IPS-18a (cell line): Measurements from ENCODE around the gene ACLY.

Experiments used
- H3K27ac ChIP-seq: one replicate; pipeline ENCODE4 v1.5.1; 2013; ENCODE audit warnings: low read length
- H3K27me3 ChIP-seq: one replicate; pipeline ENCODE4 v1.6.1; 2013; ENCODE audit warnings: mild to moderate bottlenecking, low read length; ENCODE audit not compliant: control insufficient read depth, insufficient read depth
- H3K36me3 ChIP-seq: one replicate; pipeline ENCODE4 v1.6.1; 2013; ENCODE audit warnings: low read depth, low read length; ENCODE audit not compliant: control insufficient read depth
- H3K4me1 ChIP-seq: one replicate; pipeline ENCODE4 v1.6.1; 2013; ENCODE audit warnings: low read depth, low read length; ENCODE audit not compliant: control insufficient read depth
- H3K4me3 ChIP-seq: one replicate; pipeline ENCODE4 v1.5.1; 2013; ENCODE audit warnings: low read length
- H3K9ac ChIP-seq: one replicate; pipeline ENCODE4 v1.6.1; 2013; ENCODE audit warnings: mild to moderate bottlenecking, low read length, moderate library complexity
- H3K9me3 ChIP-seq: one replicate; pipeline ENCODE4 v1.6.1; 2013; ENCODE audit warnings: low read depth, low read length; ENCODE audit not compliant: control insufficient read depth

ACLY gene

DNA sequence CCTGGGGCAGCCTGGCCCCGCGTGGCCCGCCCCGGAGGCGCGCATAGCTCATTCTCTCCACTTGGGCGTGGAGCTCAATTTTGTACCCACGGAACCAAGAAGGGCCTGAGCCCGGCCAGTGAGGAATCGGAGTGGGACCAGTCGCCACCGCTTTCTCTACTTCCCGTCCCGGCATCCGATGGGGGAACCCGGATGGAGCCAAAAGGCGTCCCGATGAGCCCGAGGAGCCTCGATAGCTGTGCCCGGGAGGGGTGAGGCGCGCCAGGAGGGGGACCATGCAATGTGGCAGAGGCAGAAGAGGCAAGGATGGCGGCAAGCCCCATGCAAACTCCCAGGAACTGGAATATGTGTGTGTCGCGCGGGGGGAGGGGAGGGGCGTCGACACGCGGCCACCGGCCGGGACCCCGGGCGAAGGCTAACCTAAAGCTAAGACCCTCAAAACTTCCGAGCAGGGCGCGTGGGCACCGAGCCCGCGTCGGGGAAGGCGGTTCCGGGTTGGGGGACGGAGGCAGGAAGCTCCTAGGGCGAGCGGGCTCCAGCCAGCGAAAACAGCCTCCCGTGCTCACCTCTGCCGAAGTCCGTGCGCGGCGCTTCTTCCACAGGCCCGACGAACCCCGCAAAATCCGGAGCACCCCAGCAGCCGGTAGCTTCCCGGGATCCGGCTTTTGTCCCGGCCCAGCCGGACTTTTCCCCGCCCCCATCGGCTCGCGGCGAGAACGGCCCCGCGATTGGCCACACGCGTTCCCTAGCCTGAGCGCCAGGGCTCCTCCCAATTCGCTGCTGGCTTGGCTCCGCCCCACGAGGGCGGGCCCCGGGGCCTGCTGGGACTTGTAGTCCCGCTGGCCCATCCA, at the start of gene ACLY:
Gene ACLY, minus strand, starts transcription at position 638 of the 851 bp plus-strand sequence. CDS start 5,078 bp downstream, outside the sequence.
- H3K4me1 ChIP-seq = peaks cover 29% of the 10 kb centered on the region
- H3K36me3 ChIP-seq = peaks cover 2% of the 10 kb centered on the region
- no peaks in the 10 kb centered on the region for H3K9me3 ChIP-seq
- peak within 1 kb of the TSS; percentile 84 for H3K27ac ChIP-seq
- H3K9ac ChIP-seq = peak within 1 kb of the TSS; percentile 95
- H3K27me3 ChIP-seq = no peaks in the 10 kb centered on the region
- peak within 1 kb of the TSS; percentile 89 for H3K4me3 ChIP-seq

- Histone ChIP-seq H3K9me3 (no peaks in the 10 kb centered on the region), H3K27me3 (no peaks in the 10 kb centered on the region), H3K27ac (no peak overlapping the region), H3K36me3 (peaks cover 10% of the 10 kb centered on the region), H3K4me3 (no peak overlapping the region), H3K9ac (no peak overlapping the region), H3K4me1 (peaks cover 4% of the 10 kb centered on the region)
Measured at GRCh38 chr17:41967921-41968578, 49.3 kb upstream of the ACLY start.

GRCh38 chr17:41967141-41967920, 48.6 kb upstream of the ACLY start:
- H3K4me1 ChIP-seq = peaks cover 4% of the 10 kb centered on the region
- peak overlapping the region; percentile 64 for H3K4me3 ChIP-seq
- no peaks in the 10 kb centered on the region for H3K27me3 ChIP-seq
- no peak overlapping the region for H3K27ac ChIP-seq
- H3K9ac ChIP-seq = peak overlapping the region; percentile 74
- H3K36me3 ChIP-seq = peaks cover 3% of the 10 kb centered on the region
- H3K9me3 ChIP-seq = no peaks in the 10 kb centered on the region

GRCh38 chr17:41966463-41967140, 47.9 kb upstream of the ACLY start, which contains the start of gene CNP:
Gene CNP (plus strand): TSS chr17:41966795. CDS start chr17:41966885, 90 bp downstream.
- Histone ChIP-seq H3K9me3 (no peaks in the 10 kb centered on the region), H3K4me3 (peak within 1 kb of the TSS; percentile 64), H3K27ac (no peak within 1 kb of the TSS), H3K27me3 (no peaks in the 10 kb centered on the region), H3K36me3 (no peaks in the 10 kb centered on the region), H3K9ac (peak within 1 kb of the TSS; percentile 74), H3K4me1 (peaks cover 4% of the 10 kb centered on the region)

DNA sequence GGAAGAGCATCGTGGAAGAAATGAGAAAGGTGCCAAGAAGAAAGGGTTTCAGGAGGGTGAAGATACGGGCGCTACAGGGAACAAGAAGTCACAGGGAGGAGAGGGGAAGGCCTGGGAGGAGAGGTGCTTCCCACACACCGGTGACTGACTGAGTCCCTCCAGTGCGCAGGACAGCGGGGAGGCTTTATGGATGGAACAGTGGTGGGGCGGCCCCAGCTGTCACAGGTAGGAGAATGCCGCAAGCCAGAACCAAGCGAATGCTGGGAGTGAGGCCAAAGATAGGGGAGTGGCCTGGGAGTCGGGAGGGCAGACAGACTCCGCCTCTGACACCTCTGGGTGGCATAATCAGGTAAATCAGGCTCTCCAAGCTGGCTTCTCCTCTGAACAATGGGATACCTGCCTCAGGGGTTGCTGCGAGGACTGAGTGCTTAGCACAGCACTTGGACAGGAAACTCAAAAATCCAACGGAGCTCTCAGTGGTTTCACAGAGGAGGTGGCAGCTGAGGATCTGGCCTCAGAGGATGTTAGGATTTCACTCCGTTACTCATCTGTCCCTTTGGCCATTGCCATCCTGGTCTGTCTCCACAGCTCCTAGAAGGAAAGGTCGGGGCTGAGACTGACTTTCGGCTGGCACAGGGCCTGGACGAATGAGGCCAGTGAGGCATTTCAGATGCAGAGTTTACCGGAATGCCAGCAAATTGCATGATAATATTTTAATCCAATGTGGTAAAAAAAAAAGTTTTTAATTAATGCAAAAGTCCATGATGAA, 47.1 kb upstream of the ACLY start:
- peak overlapping the region; percentile 64 for H3K4me3 ChIP-seq
- H3K9me3 ChIP-seq = no peaks in the 10 kb centered on the region
- no peak overlapping the region for H3K27ac ChIP-seq
- peak overlapping the region; percentile 74 for H3K9ac ChIP-seq
- H3K36me3 ChIP-seq = no peaks in the 10 kb centered on the region
- H3K27me3 ChIP-seq = no peaks in the 10 kb centered on the region
- H3K4me1 ChIP-seq = peaks cover 4% of the 10 kb centered on the region

DNA sequence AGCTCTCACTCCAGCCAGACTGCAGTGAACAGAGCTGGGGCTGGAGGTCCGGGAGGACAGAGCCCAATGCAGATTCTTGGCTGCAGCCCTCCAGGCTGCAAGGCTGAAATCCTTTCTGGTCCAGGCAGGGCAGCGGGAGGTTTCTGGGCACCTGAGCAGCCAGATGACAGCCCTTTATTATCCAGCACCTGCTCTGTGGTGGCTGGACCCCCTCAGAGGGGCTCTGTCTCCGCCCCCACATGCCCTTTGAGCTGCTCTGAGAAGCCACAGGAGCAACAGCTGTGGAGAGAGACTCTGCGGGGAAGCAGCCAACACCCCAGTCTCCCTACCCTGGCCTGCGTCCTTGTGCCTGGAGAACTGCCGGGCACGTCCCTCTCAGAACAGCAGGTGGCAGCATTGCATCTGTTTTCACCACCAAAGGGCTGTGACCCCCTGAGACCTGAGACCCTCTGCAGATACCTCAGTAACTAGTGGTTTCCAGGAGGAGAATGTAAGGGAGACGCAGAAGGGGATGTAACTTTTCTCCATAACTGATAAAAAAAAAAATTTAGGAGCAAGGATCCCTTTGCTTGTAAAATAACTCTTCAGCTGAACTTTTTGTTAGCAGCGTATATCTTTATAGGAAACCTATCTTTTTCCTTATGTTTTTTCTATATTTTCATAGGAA, 44.1 kb upstream of the ACLY start:
- Histone ChIP-seq H3K36me3 (no peaks in the 10 kb centered on the region), H3K9me3 (no peaks in the 10 kb centered on the region), H3K4me1 (peaks cover 13% of the 10 kb centered on the region), H3K27ac (no peak overlapping the region), H3K4me3 (no peak overlapping the region), H3K9ac (no peak overlapping the region), H3K27me3 (no peaks in the 10 kb centered on the region)

GRCh38 chr17:41962111-41962510, 43.4 kb upstream of the ACLY start:
- no peaks in the 10 kb centered on the region for H3K9me3 ChIP-seq
- no peak overlapping the region for H3K4me3 ChIP-seq
- H3K27me3 ChIP-seq = no peaks in the 10 kb centered on the region
- no peak overlapping the region for H3K9ac ChIP-seq
- peaks cover 21% of the 10 kb centered on the region for H3K4me1 ChIP-seq
- H3K36me3 ChIP-seq = no peaks in the 10 kb centered on the region
- H3K27ac ChIP-seq = no peak overlapping the region

DNA sequence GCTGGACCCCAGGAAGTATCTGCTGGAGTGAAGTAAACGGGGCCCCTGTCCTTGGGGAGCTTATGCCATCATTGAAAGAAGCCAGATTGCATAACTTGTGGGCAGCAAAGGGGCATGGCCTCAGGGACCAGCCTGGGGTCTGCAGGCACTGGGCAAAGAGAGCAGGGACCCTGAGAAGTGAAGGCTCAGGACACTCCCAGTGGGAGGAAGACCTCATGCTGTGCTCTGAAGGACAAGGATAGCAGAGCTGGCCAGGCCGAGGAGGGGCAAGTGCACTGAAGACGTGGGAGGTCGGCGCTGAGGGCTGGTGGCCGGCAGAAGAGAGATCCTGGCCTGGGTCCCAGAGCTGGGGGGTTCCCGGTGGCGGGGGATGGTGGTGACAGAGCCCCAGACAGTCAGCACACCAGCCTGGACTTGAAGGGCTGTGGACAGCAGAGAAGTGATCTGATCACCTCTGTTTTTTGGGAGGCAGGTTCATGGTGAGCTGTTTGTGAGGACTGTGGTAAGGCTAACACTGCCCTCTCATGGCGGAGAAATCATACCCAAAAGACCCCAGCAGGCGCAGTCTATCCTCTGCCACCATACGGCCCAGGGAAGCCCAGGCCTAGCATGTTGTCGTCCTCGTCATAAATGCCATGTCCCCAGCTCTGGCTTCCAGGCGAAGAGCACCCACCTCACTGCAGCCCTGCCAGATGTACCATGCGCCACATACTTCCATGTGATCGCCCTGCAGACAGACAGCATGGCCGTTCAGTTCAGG, 40.8 kb upstream of the ACLY start:
- no peak overlapping the region for H3K27ac ChIP-seq
- no peak overlapping the region for H3K9ac ChIP-seq
- H3K4me1 ChIP-seq = peaks cover 19% of the 10 kb centered on the region

GRCh38 chr17:41959030-41959335, 40.2 kb upstream of the ACLY start:
- H3K36me3 ChIP-seq = no peaks in the 10 kb centered on the region
- H3K27ac ChIP-seq = no peak overlapping the region
- no peaks in the 10 kb centered on the region for H3K9me3 ChIP-seq
- H3K4me3 ChIP-seq = no peak overlapping the region
- H3K4me1 ChIP-seq = peaks cover 19% of the 10 kb centered on the region
- H3K9ac ChIP-seq = no peak overlapping the region
- no peaks in the 10 kb centered on the region for H3K27me3 ChIP-seq

More for the DNA sequence above, 40.8 kb upstream of the ACLY start:
- Histone ChIP-seq H3K4me3 (no peak overlapping the region), H3K27me3 (no peaks in the 10 kb centered on the region), H3K36me3 (no peaks in the 10 kb centered on the region), H3K9me3 (no peaks in the 10 kb centered on the region)
